ENCODE data around the gene ZFYVE21. TPM values are rescaled to one million over a fixed set of nuclear protein-coding genes. Genes with fewer than 3 reads are reported as not detected.

The ZFYVE21 gene
- polyA plus RNA-seq, 2 of the 4 experiments (the other 2 are of a cell fraction): 28.7 to 33.0 TPM

GRCh38 chr14:103740991-103741689, 25.5 kb downstream of the ZFYVE21 start:
- WGBS (ENCODE audit: missing lambda C conversion rate): 94% methylated on average over 13 of the region's 14 CpGs
- FAIRE-seq (no peak), ATAC-seq (no peak), DNase-seq (ENCODE audit: low read depth in 1 of 2, low spot score in 1 of 2) (no peak)
- ChIA-PET POLR2A (no interaction called here), CTCF (interaction anchor here (0.9 kb wide), 1 partner anchor 20 kb away, joined by 3 read pairs; no protein-coding TSS in a partner anchor)
- Histone ChIP-seq H3K4me3 (no peak overlapping the region), H3K4me2 (no peak overlapping the region), H3K4me1 (no peaks in the 10 kb centered on the region), H3K27ac (no peak overlapping the region), H3K9me3 (no peaks in the 10 kb centered on the region)
- TF ChIP-seq CHD2 (IDR thresholded peaks at IDR 0.05; ENCODE audit: low read length, partially characterized antibody) (no peak), HOXB13 (CRISPR knock-in tag; IDR thresholded peaks at IDR 0.05; ENCODE audit: low read depth) (no peak), NFE2L2 (conservative IDR thresholded peaks at IDR 0.05; ENCODE audit: low read length) (no peak), MYC (IDR thresholded peaks at IDR 0.05; ENCODE audit: borderline replicate concordance, low read length) (no peak), BCL3 (IDR thresholded peaks at IDR 0.05) (no peak), HES2 (IDR thresholded peaks at IDR 0.05) (no peak), EP300 (IDR thresholded peaks at IDR 0.05) (no peak), RFX5 (IDR thresholded peaks at IDR 0.05) (no peak), ZFP36 (IDR thresholded peaks at IDR 0.05; ENCODE audit: borderline replicate concordance, partially characterized antibody) (no peak)
- TF ChIP-seq, protein P1, sequence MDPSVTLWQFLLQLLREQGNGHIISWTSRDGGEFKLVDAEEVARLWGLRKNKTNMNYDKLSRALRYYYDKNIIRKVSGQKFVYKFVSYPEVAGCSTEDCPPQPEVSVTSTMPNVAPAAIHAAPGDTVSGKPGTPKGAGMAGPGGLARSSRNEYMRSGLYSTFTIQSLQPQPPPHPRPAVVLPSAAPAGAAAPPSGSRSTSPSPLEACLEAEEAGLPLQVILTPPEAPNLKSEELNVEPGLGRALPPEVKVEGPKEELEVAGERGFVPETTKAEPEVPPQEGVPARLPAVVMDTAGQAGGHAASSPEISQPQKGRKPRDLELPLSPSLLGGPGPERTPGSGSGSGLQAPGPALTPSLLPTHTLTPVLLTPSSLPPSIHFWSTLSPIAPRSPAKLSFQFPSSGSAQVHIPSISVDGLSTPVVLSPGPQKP (IDR thresholded peaks at IDR 0.05; ENCODE audit: low read depth, low read length): no peak

- H3K4me3 ChIP-seq: no peak overlapping the region
- TF ChIP-seq NR3C1 (IDR thresholded peaks at IDR 0.05): no peak
- no peak for TF ChIP-seq FOSL2 (IDR thresholded peaks at IDR 0.05)
- no peak for TF ChIP-seq FOSL2 (CRISPR knock-in tag; IDR thresholded peaks at IDR 0.05)
- no peak for TF ChIP-seq HEYL (CRISPR knock-in tag; IDR thresholded peaks at IDR 0.05)
- TF ChIP-seq MAX (IDR thresholded peaks at IDR 0.05): no peak
- no peak for TF ChIP-seq CHD4 (IDR thresholded peaks at IDR 0.05; ENCODE audit: borderline replicate concordance)
- TF ChIP-seq RFX5 (IDR thresholded peaks at IDR 0.05): no peak
- no peak for TF ChIP-seq ZNF302 (CRISPR knock-in tag; IDR thresholded peaks at IDR 0.05)
- TF ChIP-seq JUN (IDR thresholded peaks at IDR 0.05): no peak
- TF ChIP-seq RNF2 (IDR thresholded peaks at IDR 0.05; ENCODE audit: borderline replicate concordance, low read depth): no peak
- H3K27ac ChIP-seq: no peak overlapping the region
- no peak for DNase-seq (ENCODE audit: low read depth in 1 of 2, low spot score in 1 of 2)
- ChIA-PET POLR2A (no interaction called here), CTCF (interaction anchor here (0.9 kb wide), 1 partner anchor 21 kb away, joined by 3 read pairs; no protein-coding TSS in a partner anchor)
- H3K9me3 ChIP-seq: no peaks in the 10 kb centered on the region
- no peaks in the 10 kb centered on the region for H3K4me1 ChIP-seq
- no peak for ATAC-seq
- H3K4me2 ChIP-seq: no peak overlapping the region
- 91% methylated on average over 7 of the region's 9 CpGs for WGBS (ENCODE audit: missing lambda C conversion rate)
- no peak for FAIRE-seq
Observed at GRCh38 chr14:103741876-103742275, 26.3 kb downstream of the ZFYVE21 start.

DNA sequence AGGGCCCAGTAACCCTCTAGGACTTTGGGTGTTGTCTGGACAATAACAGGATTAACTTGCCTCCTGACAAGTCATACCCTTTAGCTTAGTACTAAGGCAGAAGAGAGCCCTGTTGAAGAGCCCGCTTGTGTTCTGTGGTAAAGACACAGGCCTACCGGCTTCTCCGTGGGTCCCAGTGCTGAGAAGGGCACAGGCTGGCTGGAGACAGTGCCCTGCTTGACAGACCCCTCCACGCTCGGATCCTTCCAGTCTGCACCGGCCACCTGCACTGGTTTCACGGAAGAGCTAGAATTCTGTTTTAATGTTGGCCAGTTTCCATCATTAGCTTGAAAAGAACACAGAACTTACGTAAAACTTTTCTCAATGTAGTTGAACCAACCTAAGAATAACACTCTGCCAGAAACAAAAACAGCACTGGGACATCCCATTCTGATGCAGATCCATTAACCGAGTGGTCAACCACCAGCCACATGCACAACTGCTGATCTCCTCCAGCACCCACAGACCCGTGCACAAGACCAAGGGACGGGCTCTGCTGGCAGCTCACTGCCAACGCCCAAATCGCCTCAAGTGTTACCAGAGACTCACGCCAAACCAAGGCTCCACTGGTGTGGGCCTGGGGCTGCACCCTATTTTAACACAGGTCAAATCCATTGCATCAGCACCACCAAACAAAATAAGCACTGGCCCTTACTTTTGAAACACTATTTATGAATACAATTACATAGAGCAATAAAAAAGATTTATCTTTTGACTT, 27.1 kb downstream of the ZFYVE21 start:
- no peak for FAIRE-seq
- no peaks in the 10 kb centered on the region for H3K9me3 ChIP-seq
- DNase-seq (ENCODE audit: low read depth in 1 of 2, low spot score in 1 of 2): no peak
- ChIA-PET POLR2A (no interaction called here), CTCF (interaction anchor here (1.1 kb wide), 1 partner anchor 20 kb away, joined by 3 read pairs; no protein-coding TSS in a partner anchor)
- TF ChIP-seq RCOR1 (IDR thresholded peaks at IDR 0.05; ENCODE audit: low read depth, low read length) (no peak), TFCP2L1 (CRISPR knock-in tag; IDR thresholded peaks at IDR 0.05) (no peak), MAZ (IDR thresholded peaks at IDR 0.05; ENCODE audit: borderline replicate concordance, low read depth, low read length) (no peak)
- TF ChIP-seq, protein P1 (IDR thresholded peaks at IDR 0.05; ENCODE audit: low read depth, low read length): no peak
- H3K4me1 ChIP-seq: no peaks in the 10 kb centered on the region
- H3K4me3 ChIP-seq: no peak overlapping the region
- no peak for ATAC-seq
- no peak overlapping the region for H3K4me2 ChIP-seq
- H3K27ac ChIP-seq: no peak overlapping the region
- 91% methylated on average over 14 of the region's 14 CpGs for WGBS (ENCODE audit: missing lambda C conversion rate)

Data from A549 (cell line).